GM19099 (cell line): ENCODE results near the gene ZSCAN5C.

Experiments used
- POLR2A ChIP-seq: IDR thresholded peaks from 3 replicates; pipeline ENCODE4 v1.6.1; 2011; ENCODE audit warnings: low read depth; ENCODE audit not compliant: insufficient read length; ENCODE audit errors: extremely low read depth

The ZSCAN5C gene

GRCh38 chr19:56252699-56253422 lies 50.8 kb downstream of the ZSCAN5C start:
- no peak for TF ChIP-seq POLR2A

DNA sequence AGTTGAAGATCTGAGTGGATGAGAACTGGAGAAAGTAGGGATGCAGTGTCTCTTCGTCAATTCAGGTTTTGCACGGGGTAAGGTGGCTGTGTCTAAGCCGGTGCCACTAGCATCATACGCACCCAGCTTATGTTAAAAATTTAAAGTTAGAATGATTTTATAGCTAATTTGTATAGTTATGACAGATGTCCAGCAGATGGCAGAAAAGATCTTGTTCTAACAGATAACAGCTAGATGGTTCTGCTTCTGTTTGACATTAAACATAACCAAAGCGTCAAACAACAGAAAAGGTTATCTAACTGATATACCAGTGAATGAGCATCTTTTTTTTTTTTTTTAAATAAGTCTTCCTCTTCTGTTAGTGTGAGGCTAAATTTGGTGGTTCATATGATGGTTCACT lies 51.7 kb downstream of the ZSCAN5C start:
- TF ChIP-seq POLR2A, result no peak

DNA sequence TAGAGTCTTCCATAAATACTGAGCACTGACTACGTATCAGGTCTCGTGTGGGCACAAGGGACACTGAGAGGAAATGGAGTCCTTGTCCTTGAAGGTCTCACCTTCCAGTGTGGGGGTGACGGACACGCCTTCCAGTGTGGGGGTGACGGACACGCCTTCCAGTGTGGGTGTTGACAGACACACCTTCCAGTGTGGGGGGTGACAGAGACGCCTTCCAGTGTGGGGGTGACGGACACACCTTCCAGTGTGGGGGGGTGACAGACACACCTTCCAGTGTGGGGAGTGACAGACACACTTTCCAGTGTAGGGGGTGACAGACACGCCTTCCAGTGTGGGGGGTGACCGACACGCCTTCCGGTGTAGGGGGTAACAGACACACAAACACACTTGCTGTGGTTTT lies 56.2 kb downstream of the ZSCAN5C start:
- no peak for TF ChIP-seq POLR2A
